Endothelial cell of umbilical vein (primary cell): Measurements from ENCODE around the gene PON1. TPM values are rescaled to one million over a fixed set of nuclear protein-coding genes. Genes with fewer than 3 reads are reported as not detected.

Source experiments
- BruUV-seq: library from RNA; stranded (reverse); fragments of 400-500 nt; replicated peaks from 2 replicates; lab custom pipeline; 2021; lab: Mats Ljungman, UMichigan
- CTCF ChIA-PET: fragments of 300-600, 350-600 bp; sonication (Branson Sonifier 250); formaldehyde crosslinking; loops from one replicate; lab custom pipeline; 2021; ENCODE audit warnings: antibody characterized with exemption, inconsistent platforms; lab: Charles Lee
- POLR2A ChIA-PET: fragments of 300-600, 350-600 bp; sonication (Branson Sonifier 250); formaldehyde crosslinking; loops from one replicate; lab custom pipeline; 2021; ENCODE audit warnings: antibody characterized with exemption, inconsistent platforms; lab: Charles Lee
- DNase-seq: peaks from one replicate; pipeline ENCODE4 v3.0.0-alpha.2; 2011; ENCODE audit warnings: low read depth, low spot score
- FAIRE-seq: peaks from 2 replicates; lab custom pipeline; 2011; peaks lifted over from hg19 to GRCh38; lab: Jason Lieb, UNC
- H2AFZ ChIP-seq: 2 replicates; pipeline ENCODE4 v1.6.0; 2012; ENCODE audit warnings: low read depth, low read length, control low read depth, inconsistent platforms
- H3K27ac ChIP-seq: 2 replicates; pipeline ENCODE4 v1.5.1; 2011; ENCODE audit warnings: low read depth, mild to moderate bottlenecking, control low read depth, low read length, moderate library complexity; ENCODE audit not compliant: insufficient read depth
- H3K27me3 ChIP-seq, 2 experiments: 2 replicates each; pipeline versions ENCODE4 v1.6.0 to v1.6.1; 2011; ENCODE audit warnings: low read length in 2 of 2, mixed read lengths in 1 of 2; ENCODE audit not compliant: control insufficient read depth in 2 of 2, insufficient read depth in 2 of 2
- H3K36me3 ChIP-seq, 2 experiments: 2 replicates in 1 of 2; 3 replicates in 1 of 2; pipeline ENCODE4 v1.5.1; 2011; ENCODE audit warnings: low read length in 2 of 2, mild to moderate bottlenecking in 1 of 2, moderate library complexity in 1 of 2; ENCODE audit not compliant: control insufficient read depth in 2 of 2, insufficient read depth in 2 of 2; ENCODE audit errors: extremely low read depth in 1 of 2
- H3K4me1 ChIP-seq: 3 replicates; pipeline ENCODE4 v1.5.1; 2011; ENCODE audit warnings: mild to moderate bottlenecking, low read length; ENCODE audit not compliant: control insufficient read depth, insufficient read depth; ENCODE audit errors: extremely low read depth
- H3K4me2 ChIP-seq: 2 replicates; pipeline ENCODE4 v1.6.1; 2011; ENCODE audit warnings: low read length, control low read depth, mixed read lengths; ENCODE audit not compliant: insufficient read depth
- H3K4me3 ChIP-seq, 3 experiments: fragments of 200-600 bp in 1 of 3; sonication (generic), shearing (Covaris generic) in 1 of 3; replicated peaks in 1 of 3; 2 replicates each; pipeline ENCODE4 v1.5.1; 2011 to 2016; ENCODE audit warnings: control low read depth in 3 of 3, low read length in 3 of 3, mild to moderate bottlenecking in 2 of 3, inconsistent platforms in 1 of 3, low read depth in 1 of 3, moderate library complexity in 1 of 3; ENCODE audit not compliant: insufficient read depth in 1 of 3
- H3K79me2 ChIP-seq: 2 replicates; pipeline ENCODE4 v1.6.0; 2012; ENCODE audit warnings: low read length, inconsistent platforms; ENCODE audit not compliant: control insufficient read depth, insufficient read depth
- H3K9ac ChIP-seq: replicated peaks from 2 replicates; pipeline ENCODE3; 2011; ENCODE audit warnings: low read length, control low read depth; ENCODE audit not compliant: insufficient read depth; ENCODE audit errors: extremely low read depth
- H3K9me1 ChIP-seq: replicated peaks from 3 replicates; pipeline ENCODE4 v1.6.0; 2011; ENCODE audit warnings: mild to moderate bottlenecking, low read length; ENCODE audit not compliant: control insufficient read depth, insufficient read depth; ENCODE audit errors: extremely low read depth
- H3K9me3 ChIP-seq: replicated peaks from 2 replicates; pipeline ENCODE4 v1.5.1; 2012; ENCODE audit warnings: low read length, inconsistent platforms; ENCODE audit not compliant: control insufficient read depth, insufficient read depth
- H4K20me1 ChIP-seq: replicated peaks from 2 replicates; pipeline ENCODE3; 2011; ENCODE audit warnings: mild to moderate bottlenecking, low read length; ENCODE audit not compliant: control insufficient read depth, insufficient read depth; ENCODE audit errors: extremely low read depth
- CTCF ChIP-seq, 2 donors: IDR thresholded peaks; 1 replicate in 1 of 2; 2 replicates in 1 of 2; pipeline ENCODE4 v1.5.1; 2011; ENCODE audit warnings: low read length in 2 of 2, mild to moderate bottlenecking in 2 of 2, moderate library complexity in 2 of 2, control low read depth in 1 of 2, inconsistent platforms in 1 of 2, low read depth in 1 of 2; ENCODE audit not compliant: insufficient read depth in 1 of 2; ENCODE audit errors: extremely low read depth in 1 of 2
- EZH2 ChIP-seq: IDR thresholded peaks from 2 replicates; pipeline ENCODE4 v1.6.1; 2012; ENCODE audit warnings: borderline replicate concordance, low read depth, mild to moderate bottlenecking, moderate library complexity, low read length, inconsistent platforms; ENCODE audit not compliant: severe bottlenecking
- MAX ChIP-seq: IDR thresholded peaks from 2 replicates; pipeline ENCODE4 v1.6.1; 2011; ENCODE audit not compliant: insufficient read depth, insufficient read length
- MYC ChIP-seq: IDR thresholded peaks from one replicate; pipeline ENCODE4 v1.6.1; 2011; ENCODE audit warnings: mild to moderate bottlenecking, low read depth, low read length
- POLR2A ChIP-seq: IDR thresholded peaks from 2 replicates; pipeline ENCODE4 v1.6.1; 2012; ENCODE audit warnings: low read depth, mild to moderate bottlenecking, control low read depth, low read length
- POLR2AphosphoS5 ChIP-seq: IDR thresholded peaks from 2 replicates; pipeline ENCODE4 v1.6.1; 2012; ENCODE audit warnings: low read depth, mild to moderate bottlenecking, control low read depth, low read length, moderate library complexity; ENCODE audit not compliant: insufficient read depth
- dilution Hi-C: fragments of 300-500 bp; cut with MboI; formaldehyde crosslinking; loops from one replicate; pipeline ENCODE4 v1.15.0; 2019; ENCODE audit warnings: low sequenced_read_pairs; ENCODE audit not compliant: extremely low pct_ligation_motif_present
- intact Hi-C: fragments of 100-400 bp; cut with micrococcal nuclease; formaldehyde crosslinking; loops from one replicate; pipeline ENCODE4 v1.10.0; 2022
- polyA plus RNA-seq, 4 experiments: library from polyadenylated mRNA; depleted of rRNA in 3 of 4; stranded (reverse) in 3 of 4; unstranded in 1 of 4; fragments of >200 nt; gene quantifications; 2 replicates each; pipeline versions ENCODE4 v1.2.1 to v1.2.3, GENCODE V29; 2011 to 2012; ENCODE audit warnings: missing spikeins in 1 of 4
- total RNA-seq: library from RNA; stranded (reverse); gene quantifications from 2 replicates; pipeline ENCODE4 v1.2.3, GENCODE V29; 2021

Gene PON1
- total and polyA plus RNA-seq, 2 donors (not counting 3 experiments of a cell fraction or from before 2014, with no cell fraction given): not detected

- Histone ChIP-seq H3K4me2 (no peak overlapping the region), H3K79me2 (no peaks in the 10 kb centered on the region), H3K27ac (no peak overlapping the region), H3K27me3 (no peaks in the 10 kb centered on the region), H3K4me1 (no peaks in the 10 kb centered on the region), H3K36me3 (no peaks in the 10 kb centered on the region), H3K4me3 (no peak overlapping the region), H3K9ac (no peak overlapping the region), H3K9me1 (no peaks in the 10 kb centered on the region), H4K20me1 (no peaks in the 10 kb centered on the region), H3K9me3 (no peaks in the 10 kb centered on the region), H2AFZ (no peak overlapping the region)
- dilution Hi-C loops: no loop called here
- intact Hi-C loops: no loop called here
- POLR2A ChIA-PET: no interaction called here
- CTCF ChIA-PET: interaction anchor here (0.9 to 2.8 kb wide), 2 partner anchors 21 to 60 kb away, joined by 3 to 11 read pairs; no protein-coding TSS in a partner anchor
- no TSS peak for BruUV-seq
- FAIRE-seq: no peak
- no peak for DNase-seq
- TF ChIP-seq POLR2A (no peak), POLR2AphosphoS5 (no peak), CTCF (IDR thresholded peaks at IDR 0.05; ENCODE audit: extremely low read depth in 1 of 2, insufficient read depth in 1 of 2, low read depth in 1 of 2, low read length in 2 of 2) (no peak), MAX (no peak), EZH2 (no peak)
Measured at GRCh38 chr7:95267754-95268153, 56.6 kb downstream of the PON1 start.

GRCh38 chr7:95265634-95266033 is 58.7 kb downstream of the PON1 start:
- intact Hi-C loops (no loop called here), dilution Hi-C loops (no loop called here)
- Histone ChIP-seq H4K20me1 (no peaks in the 10 kb centered on the region), H3K27ac (no peak overlapping the region), H3K4me2 (no peak overlapping the region), H3K4me1 (no peaks in the 10 kb centered on the region), H3K9me3 (no peaks in the 10 kb centered on the region), H3K9me1 (no peaks in the 10 kb centered on the region), H3K36me3 (no peaks in the 10 kb centered on the region), H3K27me3 (no peaks in the 10 kb centered on the region), H2AFZ (no peak overlapping the region), H3K79me2 (no peaks in the 10 kb centered on the region), H3K4me3 (no peak overlapping the region), H3K9ac (no peak overlapping the region)
- CTCF ChIA-PET: interaction anchor here (0.6 to 1.3 kb wide), 4 partner anchors 8 to 1726 kb away, joined by 3 to 4 read pairs (median 4); no protein-coding TSS in a partner anchor
- no peak for TF ChIP-seq CTCF (IDR thresholded peaks at IDR 0.05; ENCODE audit: extremely low read depth in 1 of 2, insufficient read depth in 1 of 2, low read depth in 1 of 2, low read length in 2 of 2)
- no peak for TF ChIP-seq MYC
- TF ChIP-seq POLR2AphosphoS5: no peak
- FAIRE-seq: no peak
- DNase-seq: no peak
- BruUV-seq: no TSS peak
- POLR2A ChIA-PET: no interaction called here
